HG02763 (cell line): ENCODE measurements around the gene ATXN7L1.
A peak's percentile ranks its signal among the peaks of the same experiment; 100 is the strongest.
"Not testable (repeated sequence)": the region's sequence is repeated elsewhere in the genome, so short reads cannot be mapped to it uniquely, and the experiment has no call there.

Source experiments
- ATAC-seq: cut with Tn5 transposase; IDR thresholded peaks from one replicate; pipeline ENCODE4 v1.9.1; 2021; ENCODE audit warnings: mild to moderate bottlenecking, moderate library complexity; ENCODE audit not compliant: unreplicated experiment

ATXN7L1 gene

GRCh38 chr7:105806592-105807447 is 69.6 kb downstream of the ATXN7L1 start:
- ATAC-seq, result peak; percentile 28

- ATAC-seq, result no peak
Measured at GRCh38 chr7:105805447-105806019, 70.9 kb downstream of the ATXN7L1 start.

- no peak for ATAC-seq
Measured at GRCh38 chr7:105803429-105803736, 73.0 kb downstream of the ATXN7L1 start.

GRCh38 chr7:105802604-105803428 is 73.6 kb downstream of the ATXN7L1 start:
- no peak for ATAC-seq

GRCh38 chr7:105800849-105801534 is 75.4 kb downstream of the ATXN7L1 start:
- no peak for ATAC-seq

GRCh38 chr7:105800442-105800841 is 76.0 kb downstream of the ATXN7L1 start:
- ATAC-seq, result no peak

GRCh38 chr7:105799677-105800076 is 76.7 kb downstream of the ATXN7L1 start:
- ATAC-seq, result no peak

- no peak for ATAC-seq
Measured at GRCh38 chr7:105799006-105799405, 77.4 kb downstream of the ATXN7L1 start.

- ATAC-seq, result no peak
Measured at GRCh38 chr7:105797652-105798051, 78.7 kb downstream of the ATXN7L1 start.

- ATAC-seq, result no peak
Measured at GRCh38 chr7:105796365-105796764, 80.0 kb downstream of the ATXN7L1 start.

GRCh38 chr7:105794741-105795729 is 81.4 kb downstream of the ATXN7L1 start:
- ATAC-seq, result no peak

GRCh38 chr7:105792488-105793370 is 83.7 kb downstream of the ATXN7L1 start:
- no peak for ATAC-seq

- ATAC-seq, result no peak
Measured at GRCh38 chr7:105791926-105792325, 84.5 kb downstream of the ATXN7L1 start.

- no peak for ATAC-seq
Measured at GRCh38 chr7:105790996-105791395, 85.4 kb downstream of the ATXN7L1 start.

GRCh38 chr7:105790452-105790851 is 85.9 kb downstream of the ATXN7L1 start:
- not testable (repeated sequence) for ATAC-seq

GRCh38 chr7:105788816-105789349 is 87.5 kb downstream of the ATXN7L1 start:
- no peak for ATAC-seq

GRCh38 chr7:105788356-105788755 is 88.0 kb downstream of the ATXN7L1 start:
- no peak for ATAC-seq

GRCh38 chr7:105787793-105788192 is 88.6 kb downstream of the ATXN7L1 start:
- ATAC-seq, result no peak
